Mesenteric fat pad (tissue), 1 donor: Measurements from ENCODE around the gene CDYL2. TPM values are rescaled to one million over a fixed set of nuclear protein-coding genes. Genes with fewer than 3 reads are reported as not detected.

ENCODE experiments used
- DNase-seq: peaks from one replicate; pipeline ENCODE4 v3.0.0-alpha.2; 2020; ENCODE audit warnings: low spot score
- total RNA-seq: library from RNA; stranded (reverse); fragmentation: NEBNext Ultra II Directional; extraction: Animal tissue kit (Norgen Biotek cat#: 25700); gene quantifications from one replicate; pipeline ENCODE4 v1.2.1, GENCODE V29; 2021
- donor health status: DM: yes; HTN: yes; CAD: no.

The CDYL2 gene
- total RNA-seq, 1 donor from 2014 or later, result 24.0 TPM

GRCh38 chr16:80602894-80603293, 201.5 kb downstream of the CDYL2 start:
- DNase-seq, result no peak

- no peak for DNase-seq
Measured at GRCh38 chr16:80601182-80601581, 203.2 kb downstream of the CDYL2 start.

- no peak for DNase-seq
Measured at GRCh38 chr16:80599466-80599865, 204.9 kb downstream of the CDYL2 start.

GRCh38 chr16:80596507-80597207, 207.7 kb downstream of the CDYL2 start:
- DNase-seq, result no peak

GRCh38 chr16:80594756-80595155, 209.6 kb downstream of the CDYL2 start:
- no peak for DNase-seq

- DNase-seq, result no peak
Measured at GRCh38 chr16:80592273-80592672, 212.1 kb downstream of the CDYL2 start.

GRCh38 chr16:80591071-80591915, 213.1 kb downstream of the CDYL2 start:
- no peak for DNase-seq

- no peak for DNase-seq
Measured at GRCh38 chr16:80587071-80587470, 217.3 kb downstream of the CDYL2 start.

- no peak for DNase-seq
Measured at GRCh38 chr16:80586476-80586875, 217.9 kb downstream of the CDYL2 start.

GRCh38 chr16:80585764-80586163, 218.6 kb downstream of the CDYL2 start:
- DNase-seq, result no peak

- DNase-seq, result no peak
Measured at GRCh38 chr16:80583466-80583865, 220.9 kb downstream of the CDYL2 start.

GRCh38 chr16:80580109-80580832, 224.1 kb downstream of the CDYL2 start:
- no peak for DNase-seq

- no peak for DNase-seq
Measured at GRCh38 chr16:80577485-80578280, 226.7 kb downstream of the CDYL2 start.

- DNase-seq, result no peak
Measured at GRCh38 chr16:80576343-80576912, 228.0 kb downstream of the CDYL2 start.

- no peak for DNase-seq
Measured at GRCh38 chr16:80573700-80574120, 230.7 kb downstream of the CDYL2 start.

- DNase-seq, result no peak
Measured at GRCh38 chr16:80570106-80570478, 234.3 kb downstream of the CDYL2 start.

- DNase-seq, result no peak
Measured at GRCh38 chr16:80569440-80570105, 234.8 kb downstream of the CDYL2 start.

GRCh38 chr16:80564394-80564793, 240.0 kb downstream of the CDYL2 start:
- no peak for DNase-seq

- no peak for DNase-seq
Measured at GRCh38 chr16:80563066-80563465, 241.3 kb downstream of the CDYL2 start.

- DNase-seq, result no peak
Measured at GRCh38 chr16:80559369-80559768, 245.0 kb downstream of the CDYL2 start.
